ENCODE results near the gene RCOR1. TPM values are rescaled to one million over a fixed set of nuclear protein-coding genes. Genes with fewer than 3 reads are reported as not detected.

Gene RCOR1
- total and polyA plus RNA-seq, 9 donors: 7.2 to 22.3 (median 18.3) TPM

- WGBS, 3 donors: 78 to 79% (median 78%) methylated on average over 33 of the region's 33 CpGs
- Histone ChIP-seq H3K27ac (no peak overlapping the region), H3K27me3 (no peaks in the 10 kb centered on the region), H3K4me1 (ENCODE audit: insufficient read depth) (no peaks in the 10 kb centered on the region), H3K36me3 (no peaks in the 10 kb centered on the region), H3K9me3 (no peaks in the 10 kb centered on the region), H3K4me3 (no peak overlapping the region)
- intact Hi-C loops (cut with DNase I): no loop called here
- TF ChIP-seq EP300 (IDR thresholded peaks at IDR 0.05) (no peak), CTCF (IDR thresholded peaks at IDR 0.05) (no peak), POLR2A (IDR thresholded peaks at IDR 0.05) (no peak)
- no peak for DNase-seq
Observed at GRCh38 chr14:102749393-102750305, 157.2 kb downstream of the RCOR1 start.

- H3K9me3 ChIP-seq: no peaks in the 10 kb centered on the region
- no peak for DNase-seq
- 96 to 98% (median 96%) methylated on average over 14 of the region's 14 CpGs for WGBS, 3 donors
- intact Hi-C loops (cut with DNase I): no loop called here
- no peak for TF ChIP-seq POLR2A (IDR thresholded peaks at IDR 0.05)
- TF ChIP-seq CTCF (IDR thresholded peaks at IDR 0.05): no peak
- no peak for TF ChIP-seq EP300 (IDR thresholded peaks at IDR 0.05)
- no peak overlapping the region for H3K4me3 ChIP-seq
- H3K27ac ChIP-seq: no peak overlapping the region
- no peaks in the 10 kb centered on the region for H3K36me3 ChIP-seq
- no peaks in the 10 kb centered on the region for H3K4me1 ChIP-seq (ENCODE audit: insufficient read depth)
- no peaks in the 10 kb centered on the region for H3K27me3 ChIP-seq
Observed at GRCh38 chr14:102750376-102750775, 157.9 kb downstream of the RCOR1 start.

GRCh38 chr14:102751088-102751487, 158.6 kb downstream of the RCOR1 start:
- H3K27me3 ChIP-seq: no peaks in the 10 kb centered on the region

GRCh38 chr14:102752239-102752847, 159.9 kb downstream of the RCOR1 start:
- no peaks in the 10 kb centered on the region for H3K9me3 ChIP-seq
- no peaks in the 10 kb centered on the region for H3K36me3 ChIP-seq
- intact Hi-C loops (cut with DNase I): no loop called here
- TF ChIP-seq POLR2A (IDR thresholded peaks at IDR 0.05) (no peak), EP300 (IDR thresholded peaks at IDR 0.05) (no peak), CTCF (IDR thresholded peaks at IDR 0.05) (no peak)
- WGBS, 3 donors: 77 to 81% (median 79%) methylated on average over 14 of the region's 14 CpGs
- no peak for DNase-seq
- H3K4me3 ChIP-seq: no peak overlapping the region
- H3K27ac ChIP-seq: no peak overlapping the region
- H3K4me1 ChIP-seq (ENCODE audit: insufficient read depth): no peaks in the 10 kb centered on the region
- no peaks in the 10 kb centered on the region for H3K27me3 ChIP-seq

More at GRCh38 chr14:102751088-102751487, 158.6 kb downstream of the RCOR1 start:
- no peak overlapping the region for H3K27ac ChIP-seq
- no peak overlapping the region for H3K4me3 ChIP-seq
- H3K4me1 ChIP-seq (ENCODE audit: insufficient read depth): no peaks in the 10 kb centered on the region
- no peaks in the 10 kb centered on the region for H3K36me3 ChIP-seq
- no peaks in the 10 kb centered on the region for H3K9me3 ChIP-seq
- 90 to 94% (median 92%) methylated on average over 15 to 16 of the region's 16 CpGs for WGBS, 3 donors
- intact Hi-C loops (cut with DNase I): no loop called here
- no peak for DNase-seq
- TF ChIP-seq EP300 (IDR thresholded peaks at IDR 0.05) (no peak), CTCF (IDR thresholded peaks at IDR 0.05) (no peak), POLR2A (IDR thresholded peaks at IDR 0.05) (no peak)

Data from ovary (tissue), 9 donors.